Activated CD8-positive, alpha-beta memory T cell treated with anti-CD3 and anti-CD28 coated beads, Interleukin-2, amount 50 U/mL, for 24 hours (primary cell): ENCODE data around the gene C20orf144.
"Not testable (repeated sequence)": the region's sequence is repeated elsewhere in the genome, so short reads cannot be mapped to it uniquely, and the experiment has no call there.

Source experiments
- DNase-seq: peaks from one replicate; pipeline ENCODE4 v3.0.0-alpha.2; 2020; ENCODE audit errors: extremely low read depth

The C20orf144 gene

DNA sequence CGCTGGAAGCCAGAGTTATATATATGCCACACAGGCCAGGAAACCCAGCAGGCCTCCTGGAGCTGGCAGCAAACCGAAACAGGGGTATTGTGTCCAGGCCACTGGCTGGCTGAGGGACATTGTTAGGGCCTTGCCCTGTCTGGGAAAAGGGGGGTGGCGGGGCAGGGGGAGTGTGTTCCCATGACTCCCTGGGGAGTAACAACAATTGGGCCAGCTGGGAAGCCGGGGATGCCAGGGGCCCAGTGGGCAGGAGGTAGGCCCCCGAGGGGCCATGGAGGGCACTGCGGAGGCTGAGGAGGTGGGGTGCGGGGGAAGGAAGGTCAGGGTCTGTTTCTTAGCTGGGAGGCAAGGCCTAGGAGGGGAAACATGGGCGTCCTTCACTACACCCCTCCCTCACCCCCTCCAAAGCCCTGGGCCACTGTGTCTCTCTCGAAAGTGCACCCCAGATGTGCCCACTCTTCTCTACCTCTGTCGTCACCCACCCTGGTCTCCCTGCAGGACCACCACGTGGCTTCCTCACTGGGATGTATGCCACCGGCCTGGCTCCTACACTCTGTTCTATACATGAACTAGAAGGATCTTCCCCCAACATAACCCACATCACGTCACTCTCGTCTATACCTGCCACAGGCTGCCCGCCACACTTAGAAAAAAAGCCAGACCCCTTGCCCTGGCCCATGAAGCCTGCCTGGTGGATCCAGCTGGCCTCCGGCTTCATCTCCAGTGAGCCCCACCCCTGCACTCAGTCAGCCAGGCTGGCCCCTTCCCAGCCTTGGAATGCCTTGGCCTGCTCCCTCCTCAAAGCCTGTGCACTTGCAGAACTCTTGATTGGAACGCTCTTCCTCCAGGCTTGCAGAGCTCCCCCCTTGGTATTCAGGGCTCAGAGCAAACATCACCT lies 31.9 kb downstream of the C20orf144 start:
- DNase-seq, result no peak

GRCh38 chr20:33694639-33695012 lies 32.5 kb downstream of the C20orf144 start:
- no peak for DNase-seq

GRCh38 chr20:33696448-33696847 lies 34.3 kb downstream of the C20orf144 start:
- DNase-seq, result no peak

DNA sequence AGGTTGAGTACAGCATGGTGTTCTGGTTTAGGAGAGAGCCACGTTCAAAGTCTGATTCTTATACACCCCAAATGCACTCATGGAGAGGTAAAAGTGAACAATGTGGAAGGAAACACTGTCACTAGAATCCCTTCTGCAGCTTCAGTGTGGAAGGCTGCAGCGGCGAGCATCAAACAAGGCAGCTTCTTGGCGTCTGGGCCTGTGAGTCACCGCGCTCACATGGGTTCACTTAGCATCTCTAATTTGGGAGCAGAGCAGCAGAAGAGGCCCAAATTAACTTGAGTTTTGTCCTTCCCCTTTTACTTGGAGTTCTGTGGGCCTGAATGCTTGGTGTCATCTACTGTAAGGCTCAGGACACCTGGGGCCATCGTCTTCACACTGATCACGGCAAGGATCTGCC lies 35.0 kb downstream of the C20orf144 start:
- DNase-seq, result no peak

DNA sequence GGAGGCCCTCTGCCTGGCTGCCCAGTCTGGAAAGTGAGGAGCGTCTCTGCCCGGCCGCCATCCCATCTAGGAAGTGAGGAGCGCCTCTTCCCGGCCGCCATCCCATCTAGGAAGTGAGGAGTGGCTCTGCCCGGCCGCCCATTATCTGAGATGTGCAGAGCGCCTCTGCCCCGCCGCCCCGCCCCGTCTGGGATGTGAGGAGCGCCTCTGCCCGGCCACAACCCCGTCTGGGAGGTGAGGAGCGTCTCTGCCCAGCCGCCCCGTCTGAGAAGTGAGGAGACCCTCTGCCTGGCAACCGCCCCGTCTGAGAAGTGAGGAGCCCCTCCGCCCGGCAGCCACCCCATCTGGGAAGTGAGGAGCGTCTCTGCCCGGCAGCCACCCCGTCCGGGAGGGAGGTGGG lies 36.8 kb downstream of the C20orf144 start:
- DNase-seq, result not testable (repeated sequence)

DNA sequence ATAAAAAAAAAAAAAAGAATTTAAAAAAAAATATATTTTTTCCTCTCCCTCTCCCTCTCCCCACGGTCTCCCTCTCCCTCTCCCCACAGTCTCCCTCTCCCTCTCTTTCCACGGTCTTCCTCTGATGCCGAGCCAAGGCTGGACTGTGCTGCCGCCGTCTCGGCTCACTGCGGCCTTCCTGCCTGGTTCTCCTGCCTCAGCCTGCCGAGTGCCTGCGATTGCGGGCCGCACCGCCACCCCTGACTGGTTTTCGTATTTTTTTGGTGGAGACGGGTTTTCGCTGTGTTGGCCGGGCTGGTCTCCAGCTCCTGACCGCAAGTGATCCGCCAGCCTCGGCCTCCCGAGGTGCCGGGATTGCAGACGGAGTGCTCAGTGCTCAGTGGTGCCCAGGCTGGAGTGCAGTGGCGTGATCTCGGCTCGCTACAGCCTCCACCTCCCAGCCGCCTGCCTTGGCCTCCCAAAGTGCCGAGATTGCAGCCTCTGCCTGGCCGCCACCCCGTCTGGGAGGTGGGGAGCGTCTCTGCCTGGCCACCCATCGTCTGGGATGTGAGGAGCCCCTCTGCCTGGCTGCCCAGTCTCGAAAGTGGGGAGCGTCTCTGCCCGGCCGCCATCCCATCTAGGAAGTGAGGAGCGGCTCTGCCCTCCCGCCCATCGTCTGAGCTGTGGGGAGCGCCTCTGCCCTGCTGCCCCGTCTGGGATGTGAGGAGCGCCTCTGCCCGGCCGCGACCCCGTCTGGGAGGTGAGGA lies 38.7 kb downstream of the C20orf144 start:
- DNase-seq, result not testable (repeated sequence)

GRCh38 chr20:33701629-33702450 lies 39.7 kb downstream of the C20orf144 start:
- DNase-seq, result no peak

GRCh38 chr20:33702861-33703260 lies 40.7 kb downstream of the C20orf144 start:
- DNase-seq, result no peak

DNA sequence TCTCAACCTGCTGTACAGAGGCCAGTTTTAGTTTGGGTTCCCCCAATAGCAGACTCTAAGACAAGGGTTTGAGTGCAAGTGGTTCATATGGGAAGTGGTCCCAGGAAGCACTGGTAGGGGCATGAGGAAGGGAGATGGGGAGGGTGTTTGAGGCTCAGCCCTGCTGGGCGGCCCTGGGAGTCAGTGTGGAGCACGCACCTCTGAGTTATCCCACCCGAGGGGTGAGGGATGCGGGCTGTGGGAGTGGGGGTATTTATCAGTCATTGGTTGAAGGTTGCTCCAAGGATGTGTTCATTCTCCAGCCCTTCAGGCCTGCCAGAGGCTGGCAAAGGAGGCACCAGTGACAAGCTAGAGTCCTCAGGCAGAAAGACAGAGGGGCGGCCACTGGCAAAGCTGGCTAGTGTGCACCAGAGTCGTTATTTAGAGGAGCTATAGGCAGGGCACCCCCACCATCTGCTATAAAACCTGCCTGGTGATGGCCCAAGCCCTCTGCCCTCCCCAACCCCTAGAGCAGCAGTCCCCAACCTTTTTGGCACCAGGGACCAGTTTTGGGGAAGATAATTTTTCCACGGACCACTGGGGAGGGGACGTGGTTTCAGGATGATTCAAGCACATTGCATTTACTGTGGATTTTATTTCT lies 41.5 kb downstream of the C20orf144 start:
- DNase-seq, result no peak

- no peak for DNase-seq
Measured at GRCh38 chr20:33704197-33704924, 42.2 kb downstream of the C20orf144 start.

- DNase-seq, result no peak
Measured at GRCh38 chr20:33707668-33708067, 45.5 kb downstream of the C20orf144 start.

DNA sequence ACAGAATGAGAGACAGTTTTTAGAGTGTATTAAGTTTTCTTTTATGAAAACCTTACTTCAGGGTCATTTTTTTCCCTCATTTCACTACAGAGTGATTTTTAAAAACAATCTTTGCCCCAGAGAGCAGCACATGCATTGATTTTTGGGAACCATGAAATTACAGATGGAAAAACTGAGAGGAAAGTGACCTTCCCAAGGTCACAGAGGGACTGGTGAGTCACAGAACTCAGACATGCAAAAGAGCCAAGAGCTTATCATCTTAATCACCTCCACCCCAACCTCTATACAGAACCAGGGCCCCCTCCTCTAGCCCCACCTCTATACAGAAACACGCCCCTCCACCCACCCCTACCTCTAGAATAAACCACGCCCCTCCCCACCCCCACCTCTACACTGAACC lies 47.3 kb downstream of the C20orf144 start:
- no peak for DNase-seq

DNA sequence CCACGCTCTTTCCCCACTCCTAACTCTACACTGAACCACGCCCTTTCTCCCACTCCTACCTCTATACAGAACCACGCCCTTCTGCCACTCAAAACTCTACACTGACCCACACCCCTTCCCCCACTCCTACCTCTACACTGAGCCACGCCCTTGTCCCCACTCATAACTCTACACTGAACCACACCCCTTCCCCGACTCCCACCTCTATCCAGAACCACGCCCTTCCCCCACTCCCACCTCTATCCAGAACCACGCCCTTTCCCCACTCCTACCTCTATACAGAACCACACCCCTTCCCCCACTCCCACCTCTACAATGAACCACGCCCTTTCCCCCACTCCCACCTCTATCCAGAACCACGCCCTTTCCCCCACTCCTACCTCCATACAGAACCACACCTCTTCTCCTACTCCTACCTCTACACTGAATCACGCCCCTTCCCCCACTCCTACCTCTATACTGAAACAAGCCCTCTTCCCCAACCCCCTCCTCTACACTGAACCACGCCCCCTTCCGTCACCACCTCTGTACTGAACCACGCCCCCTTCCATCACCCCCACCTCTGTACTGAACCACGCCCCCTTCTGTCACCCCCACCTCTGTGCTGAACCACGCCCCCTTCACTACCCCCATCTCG lies 47.9 kb downstream of the C20orf144 start:
- no peak for DNase-seq

- no peak for DNase-seq
Measured at GRCh38 chr20:33710681-33711445, 48.7 kb downstream of the C20orf144 start.

GRCh38 chr20:33711446-33711738 lies 49.3 kb downstream of the C20orf144 start:
- DNase-seq, result no peak
